GM03348 (cell line): ENCODE measurements around the gene POLR2F.

Source experiments
- DNase-seq: peaks from one replicate; pipeline ENCODE4 v3.0.0; 2012; ENCODE audit warnings: low spot score

The POLR2F gene

GRCh38 chr22:38006906-38007305, 53.4 kb downstream of the POLR2F start:
- DNase-seq = no peak

DNA sequence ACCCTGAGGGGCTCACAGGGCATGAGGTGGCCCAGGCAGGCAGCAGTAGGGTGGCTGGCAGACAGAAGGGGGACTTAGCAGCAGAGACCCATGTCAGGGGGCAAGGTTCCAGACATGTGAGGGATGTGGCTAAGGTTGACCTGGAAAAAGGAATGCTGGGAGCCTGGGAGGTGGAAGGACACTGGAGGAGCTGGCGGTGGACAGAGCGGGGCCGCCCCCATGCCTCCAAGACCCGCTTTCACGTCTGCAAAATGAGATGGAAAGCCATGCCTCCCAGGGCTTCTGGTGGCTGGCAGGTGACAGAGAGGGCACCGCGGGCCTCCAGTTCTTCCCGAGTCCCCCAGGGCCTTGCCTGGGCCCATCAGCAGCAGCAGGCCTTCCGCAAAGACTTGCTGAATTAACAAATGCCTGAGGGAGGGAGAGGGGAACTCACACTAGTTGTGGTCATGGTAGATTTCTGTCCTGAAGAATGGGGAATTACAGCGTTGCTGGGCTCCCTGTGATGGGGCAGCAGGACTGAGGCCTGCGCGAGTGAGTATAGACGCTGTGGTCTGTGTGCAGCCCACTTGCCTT, 53.9 kb downstream of the POLR2F start:
- no peak for DNase-seq

- DNase-seq = no peak
Observed at GRCh38 chr22:38009000-38009806, 55.7 kb downstream of the POLR2F start.

DNA sequence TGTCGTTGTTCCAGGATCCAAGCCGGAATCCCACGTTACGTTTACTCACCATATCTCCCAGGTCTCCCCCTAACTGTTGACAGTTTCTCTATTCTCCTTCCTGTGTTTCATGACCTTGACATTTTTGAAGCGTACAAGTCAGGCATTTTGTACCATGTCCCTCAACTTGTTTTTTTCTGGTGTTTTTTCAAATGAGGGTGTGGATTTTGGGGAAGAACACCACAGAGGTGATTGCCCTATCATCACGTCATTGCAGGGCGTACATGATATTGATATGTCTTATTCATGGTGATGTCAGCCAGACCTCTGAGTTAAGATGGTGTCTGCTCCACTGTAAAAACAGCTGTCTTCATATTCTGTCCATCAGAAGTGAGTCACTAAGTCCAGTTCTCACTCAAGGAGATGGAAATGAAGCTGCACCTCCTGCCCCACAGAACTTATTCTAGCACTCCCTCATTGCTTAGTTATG, 59.1 kb downstream of the POLR2F start:
- no peak for DNase-seq

- no peak for DNase-seq
Observed at GRCh38 chr22:38014083-38014482, 60.6 kb downstream of the POLR2F start.

- peak; percentile 60 for DNase-seq
Observed at GRCh38 chr22:38016182-38017151, 63.0 kb downstream of the POLR2F start.

GRCh38 chr22:38017272-38017920, 63.9 kb downstream of the POLR2F start:
- peak; percentile 79 for DNase-seq

GRCh38 chr22:38017939-38018885, 64.7 kb downstream of the POLR2F start:
- DNase-seq = no peak
